Central memory CD8-positive, alpha-beta T cell (primary cell): Measurements from ENCODE around the gene RASAL2.

Source experiments
- ATAC-seq: fragments of 150-1000 bp; cut with Tn5 transposase; replicated peaks from 2 replicates; pipeline ENCODE4 v1.10.0; 2022; ENCODE audit warnings: mild to moderate bottlenecking, moderate FRiP score, moderate number of reproducible peaks; ENCODE audit not compliant: poor library complexity, severe bottlenecking; ENCODE audit errors: extremely low read depth
- DNase-seq, 2 donors: peaks; one replicate each; pipeline ENCODE4 v3.0.0; 2021; ENCODE audit warnings: low spot score in 2 of 2
- H3K27ac Mint-ChIP-seq: one replicate; pipeline ENCODE4 v1.8.0; 2022; ENCODE audit warnings: low read depth, mild to moderate bottlenecking, moderate library complexity, mixed read lengths
- H3K27me3 Mint-ChIP-seq: one replicate; pipeline ENCODE4 v1.8.0; 2022; ENCODE audit warnings: mixed read lengths
- H3K36me3 Mint-ChIP-seq: one replicate; pipeline ENCODE4 v1.8.0; 2022; ENCODE audit warnings: mild to moderate bottlenecking, moderate library complexity, mixed read lengths; ENCODE audit not compliant: insufficient read depth
- H3K4me1 Mint-ChIP-seq: one replicate; pipeline ENCODE4 v1.8.0; 2022; ENCODE audit warnings: mixed read lengths
- H3K4me3 Mint-ChIP-seq: one replicate; pipeline ENCODE4 v1.8.0; 2022; ENCODE audit warnings: mild to moderate bottlenecking, moderate library complexity, mixed read lengths
- H3K9me3 Mint-ChIP-seq: one replicate; pipeline ENCODE4 v1.8.0; 2022; ENCODE audit warnings: mixed read lengths

RASAL2 gene

DNA sequence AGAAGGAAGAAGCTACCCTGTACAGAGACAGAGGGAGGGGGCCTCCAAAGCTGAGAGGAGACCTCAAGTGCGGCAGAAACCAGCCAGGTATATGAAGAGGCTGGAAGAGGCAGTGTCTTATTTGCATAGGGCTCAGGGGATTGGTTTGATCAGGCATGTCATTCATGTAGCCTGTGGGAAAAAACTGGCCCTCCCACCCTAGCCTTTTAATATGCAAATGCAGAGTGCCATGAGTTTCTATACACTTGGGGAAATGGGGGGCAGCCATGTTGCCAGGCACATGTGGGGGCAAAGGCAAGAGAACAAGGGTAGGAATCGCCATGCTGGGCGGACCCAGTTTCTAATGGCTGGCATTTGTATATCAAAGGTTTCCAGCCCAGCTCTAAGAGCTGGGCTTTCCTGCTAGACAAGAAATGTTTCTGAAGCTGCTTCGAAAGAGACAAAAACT, 172.7 kb downstream of the RASAL2 start:
- no peaks in the 10 kb centered on the region for H3K36me3 Mint-ChIP-seq
- H3K4me1 Mint-ChIP-seq: no peaks in the 10 kb centered on the region
- no peaks in the 10 kb centered on the region for H3K27me3 Mint-ChIP-seq
- H3K27ac Mint-ChIP-seq: no peak overlapping the region
- peaks cover 17% of the 10 kb centered on the region for H3K9me3 Mint-ChIP-seq
- no peak overlapping the region for H3K4me3 Mint-ChIP-seq
- no peak for ATAC-seq
- DNase-seq: no peak

DNA sequence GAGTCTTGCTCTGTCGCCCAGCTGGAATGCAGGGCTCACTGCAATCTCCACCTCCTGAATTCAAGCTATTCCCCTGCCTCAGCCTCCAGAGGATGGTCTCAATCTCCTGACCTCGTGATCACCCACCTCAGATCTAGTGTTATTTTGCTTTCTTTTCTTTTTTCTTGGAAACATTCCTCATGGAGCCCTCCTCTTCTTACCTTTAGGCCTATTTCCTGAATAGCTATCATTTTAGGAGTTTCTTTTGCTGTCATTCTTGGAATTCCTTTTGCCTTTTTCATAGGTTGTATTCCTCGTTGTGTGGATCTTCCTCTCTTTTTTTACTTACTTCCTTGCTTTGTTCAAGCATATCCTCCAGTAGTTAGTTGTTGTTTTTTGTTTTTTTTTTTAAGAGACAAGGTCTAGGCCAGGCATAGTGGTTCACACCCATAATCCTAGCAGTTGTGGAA, 173.8 kb downstream of the RASAL2 start:
- Mint-ChIP-seq H3K36me3 (no peaks in the 10 kb centered on the region), H3K4me3 (no peak overlapping the region), H3K4me1 (no peaks in the 10 kb centered on the region), H3K27ac (no peak overlapping the region), H3K27me3 (no peaks in the 10 kb centered on the region), H3K9me3 (peaks cover 17% of the 10 kb centered on the region)
- ATAC-seq (no peak), DNase-seq (no peak)

DNA sequence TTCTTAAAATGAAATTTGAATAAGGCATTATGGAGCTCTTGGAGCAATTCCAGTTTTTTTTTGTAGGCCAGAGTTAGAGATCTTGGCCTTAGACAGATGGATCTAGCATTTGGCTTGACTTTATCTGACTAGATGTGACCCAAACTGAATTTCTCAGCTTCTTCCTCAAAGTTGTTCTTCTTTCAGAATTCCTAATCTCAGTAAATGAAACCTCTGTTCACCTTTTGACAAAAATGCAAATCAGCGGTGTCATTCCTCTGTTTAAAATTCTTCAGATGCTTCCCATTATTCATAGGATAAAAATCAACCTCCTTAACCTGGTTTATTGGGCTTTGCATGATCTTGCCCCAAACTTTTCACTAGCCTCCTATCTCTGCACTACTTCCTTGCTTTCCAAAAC, 177.6 kb downstream of the RASAL2 start:
- H3K27me3 Mint-ChIP-seq: no peaks in the 10 kb centered on the region
- no peak overlapping the region for H3K4me3 Mint-ChIP-seq
- no peak overlapping the region for H3K27ac Mint-ChIP-seq
- H3K9me3 Mint-ChIP-seq: peaks cover 8% of the 10 kb centered on the region
- no peaks in the 10 kb centered on the region for H3K36me3 Mint-ChIP-seq
- no peak for ATAC-seq
- no peak for DNase-seq
- H3K4me1 Mint-ChIP-seq: no peaks in the 10 kb centered on the region

DNA sequence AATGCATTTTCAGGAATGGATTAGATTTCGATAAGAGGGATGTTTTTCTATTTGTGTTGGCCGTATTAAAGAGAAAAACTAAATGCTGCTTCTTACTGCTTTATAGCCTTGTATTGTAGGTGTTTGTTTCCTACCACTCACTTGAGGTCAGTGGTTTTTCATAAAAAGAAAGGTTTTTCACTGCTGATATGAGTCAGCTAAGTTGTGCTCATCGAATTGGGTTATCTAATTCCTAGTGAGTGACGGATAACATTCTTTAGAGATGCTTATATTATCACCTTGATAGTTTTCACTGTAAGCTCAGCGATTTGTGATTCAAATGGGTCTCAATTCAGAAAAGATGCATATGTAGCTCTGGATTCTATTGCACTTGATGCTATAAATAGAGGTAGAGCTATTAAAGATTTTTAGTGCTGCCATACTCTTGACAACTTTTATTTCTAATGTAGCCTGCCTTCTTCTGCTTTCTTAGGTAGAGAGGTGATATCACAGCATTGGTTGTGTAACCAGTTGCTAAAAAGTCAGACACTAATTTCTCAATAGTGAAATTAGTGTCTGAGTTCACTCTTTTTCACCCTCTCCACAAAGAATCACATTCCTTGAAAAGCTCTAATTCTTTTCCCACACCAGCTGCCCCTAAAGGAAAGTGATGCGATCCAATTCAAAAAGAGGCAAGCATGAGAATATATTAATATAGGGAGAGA, 180.0 kb downstream of the RASAL2 start:
- Mint-ChIP-seq H3K9me3 (no peaks in the 10 kb centered on the region), H3K27ac (no peak overlapping the region), H3K36me3 (no peaks in the 10 kb centered on the region), H3K4me3 (no peak overlapping the region), H3K27me3 (no peaks in the 10 kb centered on the region), H3K4me1 (no peaks in the 10 kb centered on the region)
- ATAC-seq (no peak), DNase-seq (no peak)

DNA sequence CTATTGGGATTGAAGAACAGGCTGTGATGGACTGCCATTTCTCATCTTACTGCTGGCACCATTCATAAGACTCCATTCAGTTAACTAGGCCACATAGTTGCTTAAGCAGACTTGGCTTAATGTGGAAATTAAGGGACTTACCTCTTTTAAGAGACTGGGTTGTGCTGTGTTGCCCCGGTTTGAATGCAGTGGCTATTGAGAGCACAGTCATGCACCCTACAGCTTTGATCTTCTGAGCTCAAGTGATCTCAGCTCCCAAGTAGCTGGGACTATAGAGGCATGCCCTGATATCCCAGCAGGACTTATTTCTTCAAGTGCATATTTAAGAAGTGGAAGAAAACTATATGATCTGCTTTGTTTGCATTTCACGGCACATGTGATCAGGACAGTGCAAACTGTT, 181.1 kb downstream of the RASAL2 start:
- Mint-ChIP-seq H3K4me1 (no peaks in the 10 kb centered on the region), H3K4me3 (no peak overlapping the region), H3K27ac (no peak overlapping the region), H3K9me3 (no peaks in the 10 kb centered on the region), H3K36me3 (no peaks in the 10 kb centered on the region), H3K27me3 (no peaks in the 10 kb centered on the region)
- ATAC-seq (no peak), DNase-seq (no peak)

DNA sequence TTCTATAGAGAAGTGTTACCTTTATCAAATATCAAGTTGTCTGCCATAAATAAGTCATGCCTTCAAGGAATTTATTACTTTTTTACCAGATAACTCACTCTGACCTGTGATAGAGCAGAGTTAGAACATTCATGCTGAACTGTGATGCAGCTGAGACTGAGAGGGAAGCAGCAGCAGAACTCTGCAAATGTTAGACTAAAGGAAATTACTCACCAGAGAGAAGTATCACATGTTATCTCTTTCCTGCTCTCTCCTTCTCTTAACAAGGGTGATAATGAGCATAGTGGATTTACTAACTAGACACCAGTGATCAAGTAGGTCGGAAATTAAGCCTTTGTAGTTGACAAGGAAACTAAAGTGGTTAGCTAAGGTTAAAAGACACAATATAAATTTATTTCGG, 181.6 kb downstream of the RASAL2 start:
- no peak for DNase-seq
- no peaks in the 10 kb centered on the region for H3K36me3 Mint-ChIP-seq
- H3K4me1 Mint-ChIP-seq: no peaks in the 10 kb centered on the region
- H3K27ac Mint-ChIP-seq: no peak overlapping the region
- no peak overlapping the region for H3K4me3 Mint-ChIP-seq
- ATAC-seq: no peak
- no peaks in the 10 kb centered on the region for H3K27me3 Mint-ChIP-seq
- H3K9me3 Mint-ChIP-seq: no peaks in the 10 kb centered on the region

DNA sequence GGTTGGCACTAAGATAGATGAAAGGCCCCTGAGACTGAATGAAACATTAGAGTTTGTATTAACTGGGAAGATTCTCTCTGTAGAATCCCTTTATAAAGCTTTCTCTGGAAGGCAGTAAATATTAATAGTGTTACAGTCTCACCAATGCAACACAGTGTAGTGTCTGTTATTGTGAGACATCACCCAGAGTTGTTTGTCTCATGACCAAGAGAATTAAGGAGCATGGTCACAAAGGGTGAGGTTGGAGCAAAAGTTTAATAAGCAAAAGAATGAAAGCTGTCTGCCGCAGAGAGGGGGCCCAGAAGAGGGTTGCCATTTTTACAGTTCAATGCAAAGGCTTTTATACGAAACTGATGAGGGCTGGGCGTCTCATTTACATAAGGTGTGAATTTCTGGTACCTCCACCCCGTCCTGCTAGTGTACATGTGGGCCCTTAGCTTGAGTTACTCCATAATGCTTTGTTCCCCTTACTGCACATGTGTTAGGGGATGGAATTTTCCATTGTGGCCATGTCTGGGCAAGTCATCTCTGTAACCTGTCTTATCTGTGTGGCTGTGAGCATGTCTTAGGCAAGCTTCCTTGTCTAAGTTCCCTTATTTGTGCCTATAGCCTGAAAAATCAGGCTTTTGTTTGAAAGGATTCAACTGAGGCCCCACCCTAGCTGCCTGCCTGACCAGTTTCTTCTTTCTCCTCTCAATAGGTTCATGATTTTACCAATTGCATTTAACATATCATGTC, 184.1 kb downstream of the RASAL2 start:
- Mint-ChIP-seq H3K36me3 (no peaks in the 10 kb centered on the region), H3K27ac (no peak overlapping the region), H3K4me1 (no peaks in the 10 kb centered on the region), H3K4me3 (no peak overlapping the region), H3K27me3 (no peaks in the 10 kb centered on the region), H3K9me3 (no peaks in the 10 kb centered on the region)
- ATAC-seq (no peak), DNase-seq (no peak)

DNA sequence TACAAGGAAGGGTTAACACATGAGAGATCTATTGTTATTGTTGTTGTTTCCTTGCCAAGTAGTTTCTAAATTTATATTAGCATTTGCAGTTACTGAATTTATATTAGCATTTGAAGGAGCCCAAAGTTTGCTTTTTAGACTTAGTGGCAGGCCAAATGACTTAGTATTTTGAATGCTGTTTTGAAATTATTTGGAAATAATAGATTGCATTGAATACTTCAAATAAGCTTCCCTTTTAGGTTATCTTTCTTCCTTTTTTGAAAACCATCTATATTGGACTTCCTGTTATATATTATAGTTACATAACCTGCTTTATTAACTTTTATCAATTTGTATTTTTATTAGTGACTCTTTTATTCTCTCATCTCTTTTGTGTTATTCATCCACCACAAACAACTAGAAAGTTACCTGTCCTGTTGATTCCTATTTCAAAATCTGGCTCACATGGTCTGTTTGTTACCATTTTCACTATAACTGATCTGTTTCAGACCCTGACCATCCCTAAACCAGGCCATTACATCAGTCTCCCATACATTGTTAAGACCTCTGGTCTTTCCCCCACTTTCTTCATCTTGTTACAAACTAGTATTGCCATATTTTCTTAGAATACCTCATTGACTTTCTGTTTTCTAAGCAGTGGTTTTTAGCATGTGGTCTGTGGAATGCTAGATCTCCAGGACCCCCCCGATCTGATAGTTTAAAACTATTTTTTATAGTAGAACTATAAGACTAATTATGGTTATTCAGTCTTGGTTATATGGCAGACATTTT, 185.2 kb downstream of the RASAL2 start:
- DNase-seq (no peak), ATAC-seq (no peak)
- no peaks in the 10 kb centered on the region for H3K9me3 Mint-ChIP-seq
- no peaks in the 10 kb centered on the region for H3K4me1 Mint-ChIP-seq
- no peaks in the 10 kb centered on the region for H3K27me3 Mint-ChIP-seq
- H3K4me3 Mint-ChIP-seq: no peak overlapping the region
- no peaks in the 10 kb centered on the region for H3K36me3 Mint-ChIP-seq
- H3K27ac Mint-ChIP-seq: no peak overlapping the region

DNA sequence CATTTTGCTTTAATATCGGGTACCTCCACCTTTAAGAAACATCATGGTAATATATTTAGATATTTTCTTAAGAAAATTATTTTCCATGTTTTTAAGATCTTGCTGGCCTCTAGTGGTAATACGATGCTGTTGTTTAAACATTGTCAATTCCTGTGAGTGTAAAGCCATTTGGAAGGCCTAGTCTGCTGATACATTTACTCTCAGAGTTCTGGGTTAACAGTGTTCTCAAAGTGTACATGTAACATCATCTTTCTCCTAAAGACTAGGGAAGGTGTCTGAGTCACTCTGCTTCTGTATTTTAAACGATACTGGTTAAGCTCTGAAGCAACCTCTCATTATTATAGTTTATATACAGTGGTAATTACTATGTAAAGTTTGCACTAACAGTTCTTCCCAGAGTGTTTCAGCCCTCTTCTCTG, 189.1 kb downstream of the RASAL2 start:
- DNase-seq: no peak
- Mint-ChIP-seq H3K27ac (no peak overlapping the region), H3K36me3 (no peaks in the 10 kb centered on the region), H3K4me1 (no peaks in the 10 kb centered on the region), H3K4me3 (no peak overlapping the region), H3K27me3 (no peaks in the 10 kb centered on the region), H3K9me3 (no peaks in the 10 kb centered on the region)
- no peak for ATAC-seq

DNA sequence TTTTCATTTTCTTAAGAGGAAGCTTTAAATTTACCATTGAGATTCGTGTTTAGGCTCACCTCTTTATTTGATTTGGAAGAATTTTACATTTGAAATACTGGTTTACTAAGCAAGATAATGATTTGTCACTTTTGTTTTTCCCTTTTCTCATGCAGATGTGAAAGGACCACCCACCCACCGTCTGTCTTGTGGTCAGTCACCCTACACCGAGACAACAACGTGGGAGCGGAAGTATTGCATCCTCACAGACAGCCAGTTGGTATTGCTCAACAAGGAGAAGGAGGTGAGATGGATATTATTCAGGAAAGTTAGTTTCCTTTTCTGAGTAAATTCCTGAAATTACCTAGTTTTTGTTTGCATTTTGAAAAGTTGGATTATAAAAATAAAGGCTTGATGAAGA, 189.5 kb downstream of the RASAL2 start:
- Mint-ChIP-seq H3K36me3 (no peaks in the 10 kb centered on the region), H3K27me3 (no peaks in the 10 kb centered on the region), H3K4me1 (no peaks in the 10 kb centered on the region), H3K9me3 (no peaks in the 10 kb centered on the region), H3K4me3 (no peak overlapping the region), H3K27ac (no peak overlapping the region)
- no peak for DNase-seq
- no peak for ATAC-seq

DNA sequence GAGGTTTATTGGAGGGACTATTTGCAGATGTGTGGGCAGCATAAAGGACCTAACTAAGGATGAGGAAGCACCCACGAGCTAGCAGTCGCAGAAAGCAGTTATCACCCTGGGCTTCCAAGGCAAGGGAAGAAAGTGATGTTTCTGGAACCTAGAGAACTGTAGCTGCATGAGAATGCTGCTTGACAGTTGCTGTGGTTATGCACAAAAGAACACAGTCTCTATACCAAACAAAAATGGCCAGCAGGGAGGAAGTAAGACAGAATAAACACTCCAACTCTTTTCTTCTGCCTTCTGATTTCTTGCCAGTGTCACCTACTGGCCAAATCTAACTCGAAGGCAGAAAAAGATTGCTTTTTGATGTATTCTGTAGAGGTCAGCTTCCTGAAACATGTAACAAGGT, 190.2 kb downstream of the RASAL2 start:
- ATAC-seq (no peak), DNase-seq (no peak)
- Mint-ChIP-seq H3K36me3 (no peaks in the 10 kb centered on the region), H3K4me3 (no peak overlapping the region), H3K27me3 (no peaks in the 10 kb centered on the region), H3K9me3 (peaks cover 3% of the 10 kb centered on the region), H3K4me1 (no peaks in the 10 kb centered on the region), H3K27ac (no peak overlapping the region)

DNA sequence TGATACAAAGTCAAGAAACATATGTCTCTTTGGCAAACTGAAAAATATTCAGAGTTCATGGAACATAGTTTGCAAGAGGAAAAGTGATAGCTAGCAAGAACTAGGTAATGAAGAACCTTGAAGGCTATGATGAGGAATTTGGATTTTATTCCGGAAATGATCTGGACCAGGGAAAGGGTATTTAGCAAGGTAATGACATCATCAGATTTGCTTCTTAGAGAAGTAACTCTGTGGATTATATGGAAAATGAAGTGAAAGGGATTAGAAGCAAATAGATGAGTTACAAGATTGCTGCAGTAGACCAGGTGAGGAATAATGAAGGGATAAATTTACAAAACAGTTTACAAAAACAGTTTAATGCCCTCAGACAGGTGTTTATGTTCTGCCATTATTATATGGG, 197.3 kb downstream of the RASAL2 start:
- Mint-ChIP-seq H3K9me3 (peaks cover 12% of the 10 kb centered on the region), H3K27me3 (no peaks in the 10 kb centered on the region), H3K4me3 (no peak overlapping the region), H3K4me1 (no peaks in the 10 kb centered on the region), H3K27ac (no peak overlapping the region), H3K36me3 (no peaks in the 10 kb centered on the region)
- no peak for ATAC-seq
- no peak for DNase-seq

DNA sequence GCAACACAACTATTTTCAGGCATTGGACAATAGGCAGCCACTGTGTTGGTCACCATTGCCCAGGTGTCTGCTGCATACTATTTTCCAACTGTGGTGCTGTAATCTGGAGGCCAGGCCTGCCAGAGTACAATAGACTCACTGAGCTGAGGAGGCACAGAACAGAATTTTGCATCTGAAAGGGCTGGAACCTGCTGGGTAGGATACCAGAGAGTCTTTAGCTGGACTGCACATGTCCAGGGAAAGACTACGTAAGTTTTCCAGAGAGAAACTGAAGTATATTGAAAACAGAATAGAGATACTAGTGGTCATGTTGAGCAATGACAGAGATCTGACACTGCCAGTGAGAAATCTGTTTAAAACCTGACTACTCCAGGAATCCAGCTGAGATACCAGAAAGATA, 200.8 kb downstream of the RASAL2 start:
- H3K36me3 Mint-ChIP-seq: no peaks in the 10 kb centered on the region
- H3K9me3 Mint-ChIP-seq: peaks cover 3% of the 10 kb centered on the region
- no peak for DNase-seq
- H3K27ac Mint-ChIP-seq: no peak overlapping the region
- no peaks in the 10 kb centered on the region for H3K27me3 Mint-ChIP-seq
- no peaks in the 10 kb centered on the region for H3K4me1 Mint-ChIP-seq
- no peak overlapping the region for H3K4me3 Mint-ChIP-seq
- no peak for ATAC-seq
